HG02840 (cell line): ENCODE measurements around the gene CORO6.
"Not testable (repeated sequence)": the region's sequence is repeated elsewhere in the genome, so short reads cannot be mapped to it uniquely, and the experiment has no call there.

Experiments used
- ATAC-seq: cut with Tn5 transposase; IDR thresholded peaks from one replicate; pipeline ENCODE4 v1.9.1; 2021; ENCODE audit warnings: mild to moderate bottlenecking, moderate library complexity, moderate number of reproducible peaks; ENCODE audit not compliant: unreplicated experiment, low FRiP score

The CORO6 gene

GRCh38 chr17:29622337-29623282 is at the start of gene CORO6:
TSS of gene CORO6 (minus strand) at chr17:29622912. CDS start at chr17:29621421, 1,491 bp downstream.
- ATAC-seq, result no peak

GRCh38 chr17:29671661-29672060 is 48.9 kb upstream of the CORO6 start:
- ATAC-seq, result no peak

- ATAC-seq, result no peak
Observed at GRCh38 chr17:29669266-29669665, 46.6 kb upstream of the CORO6 start.

GRCh38 chr17:29667969-29668368 is 45.3 kb upstream of the CORO6 start:
- ATAC-seq, result no peak

GRCh38 chr17:29665481-29665810 is 42.7 kb upstream of the CORO6 start:
- ATAC-seq, result no peak

GRCh38 chr17:29664743-29665480 is 42.2 kb upstream of the CORO6 start:
- no peak for ATAC-seq

- ATAC-seq, result no peak
Observed at GRCh38 chr17:29663155-29663554, 40.4 kb upstream of the CORO6 start.

GRCh38 chr17:29661213-29661612 is 38.5 kb upstream of the CORO6 start:
- no peak for ATAC-seq

GRCh38 chr17:29659155-29659554 is 36.4 kb upstream of the CORO6 start:
- no peak for ATAC-seq

GRCh38 chr17:29655323-29655722 is 32.6 kb upstream of the CORO6 start:
- ATAC-seq, result no peak

- no peak for ATAC-seq
Observed at GRCh38 chr17:29653995-29654714, 31.4 kb upstream of the CORO6 start.

- no peak for ATAC-seq
Observed at GRCh38 chr17:29652976-29653375, 30.3 kb upstream of the CORO6 start.

GRCh38 chr17:29651913-29652312 is 29.2 kb upstream of the CORO6 start:
- not testable (repeated sequence) for ATAC-seq

GRCh38 chr17:29650396-29650795 is 27.7 kb upstream of the CORO6 start:
- no peak for ATAC-seq

GRCh38 chr17:29649359-29649758 is 26.6 kb upstream of the CORO6 start:
- no peak for ATAC-seq

GRCh38 chr17:29648005-29648404 is 25.3 kb upstream of the CORO6 start:
- ATAC-seq, result no peak

GRCh38 chr17:29645515-29646051 is 22.9 kb upstream of the CORO6 start:
- ATAC-seq, result no peak

- no peak for ATAC-seq
Observed at GRCh38 chr17:29643817-29644160, 21.1 kb upstream of the CORO6 start.

- no peak for ATAC-seq
Observed at GRCh38 chr17:29642171-29642611, 19.5 kb upstream of the CORO6 start.

GRCh38 chr17:29640981-29641642 is 18.4 kb upstream of the CORO6 start:
- no peak for ATAC-seq
